Neuronal stem cell (in vitro differentiated cells): Measurements from ENCODE around the gene IGFL4.

Experiments
- DNase-seq: peaks from one replicate; pipeline ENCODE4 v3.0.0-alpha.2; 2013; ENCODE audit warnings: low spot score
- H2AFZ ChIP-seq: one replicate; pipeline ENCODE4 v1.6.1; 2013; ENCODE audit warnings: mild to moderate bottlenecking, low read length, inconsistent platforms
- H2AK5ac ChIP-seq: 2 replicates; pipeline ENCODE4 v1.6.1; 2013; ENCODE audit warnings: low read depth, mild to moderate bottlenecking, inconsistent platforms, low read length, moderate library complexity, mixed read lengths
- H2BK120ac ChIP-seq: 2 replicates; pipeline ENCODE4 v1.6.1; 2013; ENCODE audit warnings: low read depth, mild to moderate bottlenecking, inconsistent platforms, low read length, moderate library complexity, mixed read lengths
- H2BK12ac ChIP-seq: one replicate; pipeline ENCODE4 v1.6.1; 2013; ENCODE audit warnings: low read length, inconsistent platforms
- H2BK15ac ChIP-seq: 2 replicates; pipeline ENCODE4 v1.6.1; 2013; ENCODE audit warnings: mild to moderate bottlenecking, low read length, inconsistent platforms, mixed read lengths
- H2BK5ac ChIP-seq: one replicate; pipeline ENCODE4 v1.6.1; 2013; ENCODE audit warnings: inconsistent platforms, mild to moderate bottlenecking, low read length, moderate library complexity
- H3K14ac ChIP-seq: one replicate; pipeline ENCODE4 v1.6.1; 2013; ENCODE audit warnings: low read length, inconsistent platforms
- H3K18ac ChIP-seq: 2 replicates; pipeline ENCODE4 v1.6.1; 2013; ENCODE audit warnings: low read length, inconsistent platforms
- H3K23ac ChIP-seq: 2 replicates; pipeline ENCODE4 v1.6.1; 2013; ENCODE audit warnings: low read depth, mild to moderate bottlenecking, mixed read lengths, low read length, inconsistent platforms; ENCODE audit not compliant: poor library complexity
- H3K27ac ChIP-seq: replicated peaks from 3 replicates; pipeline ENCODE4 v1.5.1; 2013; ENCODE audit warnings: low read length, inconsistent platforms
- H3K27me3 ChIP-seq, 3 experiments: 2 replicates each; pipeline ENCODE4 v1.6.1; 2013; ENCODE audit warnings: low read length in 3 of 3, mild to moderate bottlenecking in 2 of 3, inconsistent platforms in 1 of 3, low read depth in 1 of 3, mixed read lengths in 1 of 3, moderate library complexity in 1 of 3; ENCODE audit not compliant: control insufficient read depth in 3 of 3, insufficient read depth in 3 of 3
- H3K36me3 ChIP-seq, 2 donors: replicated peaks in 1 of 2; 2 replicates each; pipeline ENCODE4 v1.6.1; 2013; ENCODE audit warnings: low read length in 2 of 2; ENCODE audit not compliant: control insufficient read depth in 2 of 2, insufficient read depth in 2 of 2
- H3K4ac ChIP-seq: 2 replicates; pipeline ENCODE4 v1.6.1; 2013; ENCODE audit warnings: inconsistent platforms, mild to moderate bottlenecking, low read length, moderate library complexity
- H3K4me1 ChIP-seq, 2 donors: 1 replicate in 1 of 2; 2 replicates in 1 of 2; pipeline ENCODE4 v1.6.1; 2013; ENCODE audit warnings: low read length in 2 of 2, low read depth in 1 of 2; ENCODE audit not compliant: control insufficient read depth in 2 of 2, insufficient read depth in 1 of 2
- H3K4me2 ChIP-seq: one replicate; pipeline ENCODE4 v1.6.1; 2013; ENCODE audit warnings: mild to moderate bottlenecking, low read length, inconsistent platforms; ENCODE audit not compliant: insufficient read depth, poor library complexity, severe bottlenecking
- H3K4me3 ChIP-seq, 2 donors: 2 replicates each; pipeline ENCODE4 v1.5.1; 2013; ENCODE audit warnings: low read length in 2 of 2, mild to moderate bottlenecking in 2 of 2, inconsistent platforms in 1 of 2, moderate library complexity in 1 of 2
- H3K79me1 ChIP-seq: one replicate; pipeline ENCODE4 v1.6.1; 2013; ENCODE audit warnings: low read depth, mild to moderate bottlenecking, inconsistent platforms, low read length, moderate library complexity
- H3K9ac ChIP-seq: one replicate; pipeline ENCODE4 v1.6.1; 2013; ENCODE audit warnings: mild to moderate bottlenecking, low read depth, low read length, inconsistent platforms; ENCODE audit not compliant: poor library complexity
- H3K9me3 ChIP-seq, 2 donors: replicated peaks in 1 of 2; 2 replicates each; pipeline versions ENCODE3 to v1.6.1; 2013; ENCODE audit warnings: low read length in 2 of 2, mild to moderate bottlenecking in 2 of 2, inconsistent platforms in 1 of 2, low read depth in 1 of 2, mixed read lengths in 1 of 2, moderate library complexity in 1 of 2; ENCODE audit not compliant: control insufficient read depth in 2 of 2, insufficient read depth in 1 of 2
- H4K8ac ChIP-seq: one replicate; pipeline ENCODE4 v1.6.1; 2013; ENCODE audit warnings: low read depth, mild to moderate bottlenecking, inconsistent platforms, low read length, moderate library complexity
- H4K91ac ChIP-seq: one replicate; pipeline ENCODE4 v1.6.1; 2013; ENCODE audit warnings: low read length, low read depth, mild to moderate bottlenecking, inconsistent platforms; ENCODE audit not compliant: poor library complexity
- WGBS, 2 donors: extraction: QIAGEN DNeasy Blood & Tissue Kit; methylation state at CpG; one replicate each; pipeline ENCODE4 v1.1.7; 2013; ENCODE audit warnings: missing lambda C conversion rate in 2 of 2, mixed read lengths in 1 of 2; ENCODE audit not compliant: insufficient read length in 2 of 2, insufficient replicate concordance in 1 of 2; ENCODE audit errors: extremely low coverage in 2 of 2; 5-methylcytosine and 5-hydroxymethylcytosine counted together

Gene IGFL4

GRCh38 chr19:46063201-46063600 is 22.4 kb upstream of the IGFL4 start:
- Histone ChIP-seq H3K14ac (no peak overlapping the region), H3K4me3 (no peak overlapping the region), H3K36me3 (no peaks in the 10 kb centered on the region), H4K91ac (no peak overlapping the region), H2BK12ac (no peak overlapping the region), H3K27me3 (no peaks in the 10 kb centered on the region), H4K8ac (no peak overlapping the region), H2BK15ac (no peak overlapping the region), H3K9me3 (peaks cover 3 to 18% of the 10 kb centered on the region in 2 donors), H2BK5ac (no peak overlapping the region), H3K27ac (no peak overlapping the region), H3K4ac (no peak overlapping the region), H3K9ac (no peak overlapping the region), H3K79me1 (no peaks in the 10 kb centered on the region), H3K18ac (no peak overlapping the region), H3K23ac (no peak overlapping the region), H2AFZ (no peak overlapping the region), H2BK120ac (no peak overlapping the region), H3K4me2 (no peak overlapping the region), H2AK5ac (no peak overlapping the region), H3K4me1 (no peaks in the 10 kb centered on the region)
- no peak for DNase-seq
- no CpG with 5 or more reads among the region's 3 CpGs for WGBS, 2 donors

GRCh38 chr19:46060012-46060411 is 19.2 kb upstream of the IGFL4 start:
- Histone ChIP-seq H3K9me3 (peaks cover 3 to 18% of the 10 kb centered on the region in 2 donors), H3K79me1 (no peaks in the 10 kb centered on the region), H3K4ac (no peak overlapping the region), H3K27ac (no peak overlapping the region), H2AK5ac (no peak overlapping the region), H3K4me1 (no peaks in the 10 kb centered on the region), H2AFZ (no peak overlapping the region), H3K9ac (no peak overlapping the region), H3K23ac (no peak overlapping the region), H3K18ac (no peak overlapping the region), H4K8ac (no peak overlapping the region), H3K36me3 (no peaks in the 10 kb centered on the region), H2BK15ac (no peak overlapping the region), H2BK12ac (no peak overlapping the region), H3K4me2 (no peak overlapping the region), H3K4me3 (no peak overlapping the region), H3K14ac (no peak overlapping the region), H2BK120ac (no peak overlapping the region), H3K27me3 (no peaks in the 10 kb centered on the region), H2BK5ac (no peak overlapping the region), H4K91ac (no peak overlapping the region)
- no CpG with 5 or more reads among the region's 2 CpGs for WGBS, 2 donors
- DNase-seq, result no peak

GRCh38 chr19:46058778-46059177 is 18.0 kb upstream of the IGFL4 start:
- H3K79me1 ChIP-seq, result no peaks in the 10 kb centered on the region
- H3K14ac ChIP-seq, result no peak overlapping the region
- no CpG with 5 or more reads among the region's 3 CpGs for WGBS, 2 donors
- H2BK12ac ChIP-seq, result no peak overlapping the region
- no peak overlapping the region for H4K91ac ChIP-seq
- no peak overlapping the region for H3K4ac ChIP-seq
- H2BK5ac ChIP-seq, result no peak overlapping the region
- no peaks in the 10 kb centered on the region for H3K4me1 ChIP-seq
- H3K36me3 ChIP-seq, result no peaks in the 10 kb centered on the region
- H2AFZ ChIP-seq, result no peak overlapping the region
- no peak overlapping the region for H2AK5ac ChIP-seq
- H3K23ac ChIP-seq, result no peak overlapping the region
- no peaks in the 10 kb centered on the region for H3K27me3 ChIP-seq
- DNase-seq, result no peak
- no peak overlapping the region for H3K4me2 ChIP-seq
- no peak overlapping the region for H4K8ac ChIP-seq
- no peak overlapping the region for H3K18ac ChIP-seq
- H2BK120ac ChIP-seq, result no peak overlapping the region
- H3K4me3 ChIP-seq, result no peak overlapping the region
- H2BK15ac ChIP-seq, result no peak overlapping the region
- H3K9ac ChIP-seq, result no peak overlapping the region
- H3K27ac ChIP-seq, result no peak overlapping the region
- H3K9me3 ChIP-seq, result peaks cover 3 to 18% of the 10 kb centered on the region in 2 donors

GRCh38 chr19:46056536-46056935 is 15.7 kb upstream of the IGFL4 start:
- no peak overlapping the region for H3K4me3 ChIP-seq
- no peak overlapping the region for H3K27ac ChIP-seq
- H3K18ac ChIP-seq, result no peak overlapping the region
- no peaks in the 10 kb centered on the region for H3K27me3 ChIP-seq
- H3K14ac ChIP-seq, result no peak overlapping the region
- no CpG with 5 or more reads among the region's 4 CpGs for WGBS, 2 donors
- H3K79me1 ChIP-seq, result no peaks in the 10 kb centered on the region
- no peak overlapping the region for H2BK5ac ChIP-seq
- H3K4me1 ChIP-seq, result no peaks in the 10 kb centered on the region
- no peak overlapping the region for H2BK120ac ChIP-seq
- H3K4ac ChIP-seq, result no peak overlapping the region
- no peaks in the 10 kb centered on the region for H3K36me3 ChIP-seq
- no peak overlapping the region for H2AK5ac ChIP-seq
- no peak overlapping the region for H2BK15ac ChIP-seq
- no peak for DNase-seq
- no peak overlapping the region for H3K4me2 ChIP-seq
- peaks cover 1 to 14% of the 10 kb centered on the region in 2 donors for H3K9me3 ChIP-seq
- no peak overlapping the region for H2AFZ ChIP-seq
- no peak overlapping the region for H2BK12ac ChIP-seq
- H3K9ac ChIP-seq, result no peak overlapping the region
- H4K8ac ChIP-seq, result no peak overlapping the region
- no peak overlapping the region for H3K23ac ChIP-seq
- no peak overlapping the region for H4K91ac ChIP-seq
